ENCODE results near the gene TTC21B. TPM values are rescaled to one million over a fixed set of nuclear protein-coding genes. Genes with fewer than 3 reads are reported as not detected.
"Not testable (repeated sequence)": the region's sequence is repeated elsewhere in the genome, so short reads cannot be mapped to it uniquely, and the experiment has no call there.

The TTC21B gene
- total RNA-seq, 1 experiment from 2014 or later = 9.8 TPM

DNA sequence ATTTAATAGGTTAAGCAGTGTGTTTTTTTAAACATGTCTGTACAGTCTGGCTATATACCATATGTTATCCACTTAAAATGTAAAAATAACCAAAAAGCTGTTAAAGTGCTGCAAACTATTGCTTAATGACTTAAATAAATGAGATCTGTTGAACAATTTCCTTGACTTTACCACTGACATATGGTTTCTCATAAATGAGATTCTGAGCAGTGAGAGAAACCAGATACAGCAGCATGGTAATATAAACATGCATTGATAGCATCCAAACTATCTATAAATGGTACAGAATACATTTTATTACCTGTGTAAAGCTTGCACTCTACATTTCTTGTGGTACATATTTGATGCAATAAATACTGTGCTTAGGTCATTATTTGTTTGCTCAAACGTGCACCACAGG is 36.3 kb upstream of the TTC21B start:
- ChIA-PET CTCF (no interaction called here), POLR2A (ENCODE audit: unreplicated experiment) (no interaction called here)
- intact Hi-C loops (cut with micrococcal nuclease; ENCODE audit: unreplicated experiment) = no loop called here
- no peak overlapping the region for H2AFZ ChIP-seq
- no peaks in the 10 kb centered on the region for H3K27me3 ChIP-seq (ENCODE audit: insufficient read depth, low read depth)
- H3K4me1 ChIP-seq (replicated peaks; ENCODE audit: insufficient read depth) = no peaks in the 10 kb centered on the region
- no peaks in the 10 kb centered on the region for H4K20me1 ChIP-seq (ENCODE audit: insufficient read depth)
- no peak overlapping the region for H3K27ac ChIP-seq
- no TSS peak for BruUV-seq (replicated peaks)
- TF ChIP-seq EZH2 (IDR thresholded peaks at IDR 0.05; ENCODE audit: low read depth) (no peak), CTCF (conservative IDR thresholded peaks at IDR 0.05) (no peak)
- no peaks in the 10 kb centered on the region for H3K9me3 ChIP-seq (ENCODE audit: insufficient read depth, low read depth)
- no peaks in the 10 kb centered on the region for H3K36me3 ChIP-seq (ENCODE audit: low read depth)
- no peak for DNase-seq
- H3K9me2 ChIP-seq (ENCODE audit: insufficient read depth) = no peaks in the 10 kb centered on the region
- H3K4me3 ChIP-seq = no peak overlapping the region
- no peaks in the 10 kb centered on the region for H3K79me2 ChIP-seq (ENCODE audit: low read depth)
- H3K4me2 ChIP-seq = no peak overlapping the region
- no peaks in the 10 kb centered on the region for H3F3A ChIP-seq (ENCODE audit: insufficient read depth, low read depth)

DNA sequence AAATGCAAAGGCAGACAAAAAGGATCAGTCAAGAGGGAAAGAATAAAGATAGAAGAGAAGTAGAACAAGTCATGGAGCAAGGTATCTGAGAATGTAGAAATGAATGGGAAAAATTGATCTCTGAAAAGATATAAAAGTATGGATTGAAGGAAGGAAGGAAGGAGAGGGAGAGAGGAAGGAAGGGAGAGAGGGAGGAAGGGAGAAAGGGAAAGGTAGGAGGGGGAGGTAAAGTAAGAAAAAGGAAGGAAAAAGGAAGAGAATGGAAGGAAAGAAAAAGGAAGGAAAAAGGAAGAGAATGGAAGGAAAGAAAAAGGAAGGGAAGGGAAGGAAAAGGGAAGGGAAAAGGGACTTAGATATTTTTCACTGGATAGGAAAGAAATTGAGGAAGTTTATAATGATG is 31.5 kb upstream of the TTC21B start:
- TF ChIP-seq CTCF (conservative IDR thresholded peaks at IDR 0.05) (no peak), EZH2 (IDR thresholded peaks at IDR 0.05; ENCODE audit: low read depth) (no peak)
- H3K27me3 ChIP-seq (ENCODE audit: insufficient read depth, low read depth) = no peaks in the 10 kb centered on the region
- H3K4me1 ChIP-seq (replicated peaks; ENCODE audit: insufficient read depth) = no peaks in the 10 kb centered on the region
- intact Hi-C loops (cut with micrococcal nuclease; ENCODE audit: unreplicated experiment) = no loop called here
- no peak overlapping the region for H2AFZ ChIP-seq
- H3F3A ChIP-seq (ENCODE audit: insufficient read depth, low read depth) = no peaks in the 10 kb centered on the region
- no peak overlapping the region for H3K4me2 ChIP-seq
- no peaks in the 10 kb centered on the region for H4K20me1 ChIP-seq (ENCODE audit: insufficient read depth)
- no peak for DNase-seq
- no peaks in the 10 kb centered on the region for H3K9me3 ChIP-seq (ENCODE audit: insufficient read depth, low read depth)
- ChIA-PET POLR2A (ENCODE audit: unreplicated experiment) (no interaction called here), CTCF (no interaction called here)
- no peaks in the 10 kb centered on the region for H3K79me2 ChIP-seq (ENCODE audit: low read depth)
- BruUV-seq (replicated peaks) = no TSS peak
- no peaks in the 10 kb centered on the region for H3K36me3 ChIP-seq (ENCODE audit: low read depth)
- no peaks in the 10 kb centered on the region for H3K9me2 ChIP-seq (ENCODE audit: insufficient read depth)
- H3K4me3 ChIP-seq = no peak overlapping the region
- H3K27ac ChIP-seq = no peak overlapping the region

DNA sequence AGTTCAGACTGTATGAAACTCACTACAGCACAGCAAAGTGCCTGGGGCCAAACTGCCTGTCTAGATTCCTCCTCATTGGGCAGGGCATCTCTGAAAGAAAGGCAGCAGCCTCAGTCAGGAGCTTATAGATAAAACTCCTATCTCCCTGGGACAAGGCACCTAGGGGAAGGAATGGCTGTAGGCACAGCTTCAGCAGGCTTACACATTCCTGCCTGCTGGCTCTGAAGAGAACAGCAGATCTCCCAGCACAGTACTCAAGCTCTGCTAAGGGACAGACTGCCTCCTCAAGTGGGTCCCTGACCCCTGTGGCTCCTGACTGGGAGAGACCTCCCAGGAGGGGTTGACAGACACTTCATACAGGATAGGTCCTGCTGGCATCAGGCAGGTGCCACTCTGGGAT is 18.6 kb upstream of the TTC21B start:
- POLR2A ChIA-PET (ENCODE audit: unreplicated experiment); CTCF ChIA-PET; intact Hi-C loops (cut with micrococcal nuclease; ENCODE audit: unreplicated experiment): not testable (repeated sequence)

DNA sequence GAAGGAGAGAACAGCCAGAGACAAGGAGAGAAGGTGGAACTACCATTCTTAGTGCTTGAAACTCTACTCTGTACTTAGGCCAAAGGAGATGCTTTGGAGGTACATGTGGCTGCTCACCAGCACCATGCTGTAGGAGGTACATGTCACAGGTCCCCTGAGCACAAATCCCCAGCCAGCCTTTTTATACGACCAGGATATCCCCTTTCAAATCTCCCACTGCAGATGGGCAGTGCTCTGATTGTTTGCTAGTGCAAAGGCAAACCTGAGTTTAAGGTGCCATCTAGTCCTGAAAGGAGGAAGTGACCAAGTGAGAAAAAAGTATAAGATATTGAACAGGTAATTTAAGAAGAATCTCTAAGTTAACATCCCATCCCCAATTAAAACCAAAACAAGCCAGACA is 17.1 kb upstream of the TTC21B start:
- Histone ChIP-seq H3K4me3 (no peak overlapping the region), H3K9me3 (ENCODE audit: insufficient read depth, low read depth) (no peaks in the 10 kb centered on the region), H3K27me3 (ENCODE audit: insufficient read depth, low read depth) (no peaks in the 10 kb centered on the region), H3F3A (ENCODE audit: insufficient read depth, low read depth) (no peaks in the 10 kb centered on the region), H3K9me2 (ENCODE audit: insufficient read depth) (no peaks in the 10 kb centered on the region), H3K79me2 (ENCODE audit: low read depth) (no peaks in the 10 kb centered on the region), H3K4me1 (replicated peaks; ENCODE audit: insufficient read depth) (peaks cover 6% of the 10 kb centered on the region; the same call in 1 of the 2 replicates), H4K20me1 (ENCODE audit: insufficient read depth) (no peaks in the 10 kb centered on the region), H3K27ac (no peak overlapping the region), H3K36me3 (ENCODE audit: low read depth) (no peaks in the 10 kb centered on the region), H2AFZ (no peak overlapping the region), H3K4me2 (no peak overlapping the region)
- TF ChIP-seq CTCF (conservative IDR thresholded peaks at IDR 0.05) = no peak
- no peak for TF ChIP-seq EZH2 (IDR thresholded peaks at IDR 0.05; ENCODE audit: low read depth)
- intact Hi-C loops (cut with micrococcal nuclease; ENCODE audit: unreplicated experiment) = no loop called here
- no TSS peak for BruUV-seq (replicated peaks)
- ChIA-PET POLR2A (ENCODE audit: unreplicated experiment) (no interaction called here), CTCF (interaction anchor here (0.6 to 0.7 kb wide), 2 partner anchors 300 to 621 kb away, joined by 3 read pairs; no protein-coding TSS in a partner anchor)
- no peak for DNase-seq

More for the DNA sequence above, 18.6 kb upstream of the TTC21B start:
- not testable (repeated sequence) for H4K20me1 ChIP-seq (ENCODE audit: insufficient read depth); H3K27me3 ChIP-seq (ENCODE audit: insufficient read depth, low read depth); DNase-seq; H3K36me3 ChIP-seq (ENCODE audit: low read depth); H3K9me2 ChIP-seq (ENCODE audit: insufficient read depth); H3K4me1 ChIP-seq (replicated peaks; ENCODE audit: insufficient read depth); H3K4me2 ChIP-seq; BruUV-seq (replicated peaks); H3F3A ChIP-seq (ENCODE audit: insufficient read depth, low read depth); H3K27ac ChIP-seq; H2AFZ ChIP-seq; H3K4me3 ChIP-seq; H3K9me3 ChIP-seq (ENCODE audit: insufficient read depth, low read depth); H3K79me2 ChIP-seq (ENCODE audit: low read depth)

All from PC-9 (cell line).